Kidney (tissue), 14 donors: ENCODE data around the gene DLX6. TPM values are rescaled to one million over a fixed set of nuclear protein-coding genes. Genes with fewer than 3 reads are reported as not detected.

ENCODE experiments used
- DNase-seq, 5 donors: peaks; one replicate each; pipeline ENCODE4 v3.0.0-alpha.2; 2013 to 2020
- FAIRE-seq: peaks from 2 replicates; lab custom pipeline; 2012; peaks lifted over from hg19 to GRCh38; lab: Jason Lieb, UNC
- H3K27ac ChIP-seq, 2 donors: one replicate each; pipeline ENCODE4 v1.7.0; 2013; ENCODE audit warnings: low read depth in 2 of 2, low read length in 2 of 2, inconsistent platforms in 1 of 2
- H3K27me3 ChIP-seq: one replicate; pipeline ENCODE4 v1.7.1; 2013; ENCODE audit warnings: low read length, inconsistent platforms; ENCODE audit not compliant: control insufficient read depth, insufficient read depth
- H3K36me3 ChIP-seq, 3 donors: one replicate each; pipeline versions ENCODE4 v1.7.0 to v1.7.1; 2013; ENCODE audit warnings: low read length in 3 of 3, control low read depth in 1 of 3, inconsistent platforms in 1 of 3; ENCODE audit not compliant: insufficient read depth in 3 of 3, control insufficient read depth in 2 of 3
- H3K4me1 ChIP-seq, 3 donors: one replicate each; pipeline versions ENCODE4 v1.7.0 to v1.7.1; 2013; ENCODE audit warnings: low read length in 3 of 3, inconsistent platforms in 1 of 3, low read depth in 1 of 3; ENCODE audit not compliant: control insufficient read depth in 2 of 3, insufficient read depth in 2 of 3
- H3K4me3 ChIP-seq, 3 donors: one replicate each; pipeline versions ENCODE4 v1.7.0 to v1.8.1; 2013; ENCODE audit warnings: low read length in 3 of 3, control low read depth in 1 of 3, inconsistent platforms in 1 of 3
- H3K9ac ChIP-seq, 3 donors: one replicate each; pipeline versions ENCODE4 v1.7.0 to v1.7.1; 2013; ENCODE audit warnings: low read length in 3 of 3, control low read depth in 1 of 3, inconsistent platforms in 1 of 3
- H3K9me3 ChIP-seq, 3 donors: one replicate each; pipeline versions ENCODE4 v1.7.0 to v1.7.1; 2013; ENCODE audit warnings: low read length in 3 of 3, control low read depth in 1 of 3, inconsistent platforms in 1 of 3; ENCODE audit not compliant: control insufficient read depth in 2 of 3, insufficient read depth in 1 of 3
- intact Hi-C: fragments of 100-400 bp; cut with DNase I; formaldehyde crosslinking; loops from one replicate; pipeline ENCODE4 v1.11.1; 2022
- polyA plus RNA-seq: library from polyadenylated mRNA; stranded (reverse); fragments of 350-450 nt; fragmentation: Illumina TruSeq; extraction: RNeasy Lipid Tissue Mini Kit (QIAGEN cat#74804); gene quantifications from one replicate; pipeline ENCODE4 v1.2.3, GENCODE V29; 2014; ENCODE audit warnings: low read depth, low replicate concordance; ENCODE audit not compliant: insufficient read depth
- total RNA-seq: library from RNA; stranded (reverse); fragmentation: NEBNext Ultra II Directional; extraction: Animal tissue kit (Norgen Biotek cat#: 25700); gene quantifications from one replicate; pipeline ENCODE4 v1.2.1, GENCODE V29; 2021
- TF ChIP-seq, protein P1 (sequence below): IDR thresholded peaks from 3 replicates; pipeline ENCODE4 v1.5.1; 2012; ENCODE audit warnings: mild to moderate bottlenecking, moderate library complexity, borderline replicate concordance; ENCODE audit not compliant: insufficient read depth; ENCODE audit errors: extremely low read depth
- donor health status: control.
- donor health status: control.
- donor health status: control.
- donor health status: control.
- donor health status: control.
- donor health status: DM: yes; HTN: yes; CAD: no.
- donor health status: Normal renal cell carcinoma (clear cell type).

Gene DLX6
- total and polyA plus RNA-seq, 2 donors from 2014 or later, result 0.13 TPM; not detected in 1

DNA sequence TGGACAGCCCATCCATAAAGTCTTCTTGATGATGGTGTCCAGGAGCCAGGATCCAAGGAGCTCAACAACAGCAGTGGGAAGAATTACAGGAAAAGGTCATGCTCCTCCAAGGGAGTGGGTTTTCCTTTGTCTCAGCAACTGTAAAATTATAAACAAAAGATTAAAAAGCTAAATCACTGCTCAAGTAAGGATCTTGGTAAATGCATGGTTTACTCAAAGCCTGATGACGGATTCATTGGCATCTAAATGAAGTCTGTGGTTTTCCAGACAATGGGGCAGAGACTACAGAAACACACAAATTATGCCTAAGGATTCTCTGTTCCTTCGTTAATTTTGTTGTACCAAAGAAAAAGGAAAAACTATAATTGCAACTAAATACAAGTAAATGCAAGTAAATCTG lies 36.4 kb upstream of the DLX6 start:
- intact Hi-C loops, result no loop called here
- Histone ChIP-seq H3K4me1 (no peaks in the 10 kb centered on the region), H3K9me3 (no peaks in the 10 kb centered on the region), H3K27ac (no peak overlapping the region), H3K4me3 (no peak overlapping the region), H3K27me3 (no peaks in the 10 kb centered on the region), H3K9ac (no peak overlapping the region), H3K36me3 (no peaks in the 10 kb centered on the region)
- TF ChIP-seq, protein P1, sequence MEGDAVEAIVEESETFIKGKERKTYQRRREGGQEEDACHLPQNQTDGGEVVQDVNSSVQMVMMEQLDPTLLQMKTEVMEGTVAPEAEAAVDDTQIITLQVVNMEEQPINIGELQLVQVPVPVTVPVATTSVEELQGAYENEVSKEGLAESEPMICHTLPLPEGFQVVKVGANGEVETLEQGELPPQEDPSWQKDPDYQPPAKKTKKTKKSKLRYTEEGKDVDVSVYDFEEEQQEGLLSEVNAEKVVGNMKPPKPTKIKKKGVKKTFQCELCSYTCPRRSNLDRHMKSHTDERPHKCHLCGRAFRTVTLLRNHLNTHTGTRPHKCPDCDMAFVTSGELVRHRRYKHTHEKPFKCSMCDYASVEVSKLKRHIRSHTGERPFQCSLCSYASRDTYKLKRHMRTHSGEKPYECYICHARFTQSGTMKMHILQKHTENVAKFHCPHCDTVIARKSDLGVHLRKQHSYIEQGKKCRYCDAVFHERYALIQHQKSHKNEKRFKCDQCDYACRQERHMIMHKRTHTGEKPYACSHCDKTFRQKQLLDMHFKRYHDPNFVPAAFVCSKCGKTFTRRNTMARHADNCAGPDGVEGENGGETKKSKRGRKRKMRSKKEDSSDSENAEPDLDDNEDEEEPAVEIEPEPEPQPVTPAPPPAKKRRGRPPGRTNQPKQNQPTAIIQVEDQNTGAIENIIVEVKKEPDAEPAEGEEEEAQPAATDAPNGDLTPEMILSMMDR, result no peak
- FAIRE-seq (no peak), DNase-seq (no peak)

DNA sequence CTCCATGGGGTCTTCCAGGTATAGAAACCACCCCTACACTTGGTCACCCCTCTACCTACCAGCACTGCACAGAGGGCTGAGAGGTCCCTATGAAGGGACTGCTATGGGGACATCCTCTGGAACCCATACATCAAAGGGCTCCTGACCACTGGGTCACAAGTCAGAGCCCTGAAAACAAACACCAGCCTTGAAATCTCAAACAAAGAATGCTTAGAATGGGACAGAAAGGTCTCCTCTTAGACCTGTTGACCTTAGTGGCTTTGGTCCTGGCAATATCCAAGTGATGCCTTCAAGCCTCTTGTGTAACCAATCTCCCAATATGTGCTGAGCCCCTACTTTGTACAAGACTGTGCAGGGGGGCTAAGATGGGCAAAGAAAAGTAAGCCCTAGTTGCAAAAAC lies 34.6 kb upstream of the DLX6 start:
- no peak for DNase-seq
- H3K36me3 ChIP-seq, result no peaks in the 10 kb centered on the region
- H3K9me3 ChIP-seq, result no peaks in the 10 kb centered on the region
- H3K27me3 ChIP-seq, result no peaks in the 10 kb centered on the region
- TF ChIP-seq, protein P1, result no peak
- intact Hi-C loops, result no loop called here
- no peak overlapping the region for H3K9ac ChIP-seq
- no peak for FAIRE-seq
- H3K4me1 ChIP-seq, result no peaks in the 10 kb centered on the region
- no peak overlapping the region for H3K4me3 ChIP-seq
- no peak overlapping the region for H3K27ac ChIP-seq

DNA sequence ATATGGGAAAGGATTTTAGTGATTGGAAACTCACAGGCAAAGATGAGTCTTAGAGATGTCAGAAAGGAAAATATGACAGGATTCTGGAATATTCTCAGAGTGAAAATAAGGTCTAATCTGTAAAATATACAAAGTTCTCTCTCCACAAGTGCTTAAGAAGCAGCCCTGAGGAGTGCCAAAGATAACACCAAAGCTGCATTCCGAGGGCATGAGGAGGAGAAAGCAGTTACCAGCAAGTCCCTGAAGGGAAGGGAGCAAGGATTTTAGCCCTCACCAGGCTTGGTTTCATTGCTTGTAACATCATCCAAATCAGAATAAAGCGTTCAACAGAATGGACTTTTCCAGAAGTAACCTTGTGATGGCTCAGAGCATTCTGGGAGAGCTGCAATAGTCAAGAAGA lies 31.4 kb upstream of the DLX6 start:
- no peak for FAIRE-seq

DNA sequence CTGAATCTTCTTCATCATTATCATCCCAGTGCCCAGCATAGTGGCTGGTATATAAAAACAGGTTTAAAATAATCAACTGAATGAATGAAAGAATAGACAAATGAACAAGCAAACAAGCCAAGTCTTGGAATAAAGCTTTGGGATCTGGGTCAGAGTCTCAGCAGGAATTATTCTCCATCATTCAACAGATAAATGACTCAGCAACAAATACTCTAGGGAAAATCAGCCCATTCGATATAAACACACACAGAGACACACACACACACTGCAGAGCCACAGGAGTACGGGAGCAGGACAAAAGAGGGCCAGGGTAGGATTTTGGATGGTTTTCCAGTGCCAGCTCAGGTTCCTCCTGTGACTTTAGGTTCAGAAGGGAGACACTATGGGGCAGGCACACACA lies 29.2 kb upstream of the DLX6 start:
- Histone ChIP-seq H3K36me3 (no peaks in the 10 kb centered on the region), H3K27ac (no peak overlapping the region), H3K4me3 (no peak overlapping the region), H3K4me1 (no peaks in the 10 kb centered on the region), H3K9me3 (no peaks in the 10 kb centered on the region), H3K27me3 (no peaks in the 10 kb centered on the region), H3K9ac (no peak overlapping the region)
- TF ChIP-seq, protein P1, result no peak
- intact Hi-C loops, result no loop called here
- no peak for DNase-seq
- no peak for FAIRE-seq

More for the DNA sequence above, 31.4 kb upstream of the DLX6 start:
- Histone ChIP-seq H3K27ac (no peak overlapping the region), H3K36me3 (no peaks in the 10 kb centered on the region), H3K27me3 (no peaks in the 10 kb centered on the region), H3K9me3 (no peaks in the 10 kb centered on the region), H3K9ac (no peak overlapping the region), H3K4me3 (no peak overlapping the region), H3K4me1 (no peaks in the 10 kb centered on the region)
- no peak for DNase-seq
- TF ChIP-seq, protein P1, result no peak
- intact Hi-C loops, result no loop called here
